Breast epithelium (tissue), 3 donors: ENCODE measurements around the gene GRM1.

Experiments
- CTCF ChIP-seq, 3 donors: fragments of 450-650 bp; IDR thresholded peaks; one replicate each; pipeline ENCODE4 v1.5.1; 2016 to 2017; ENCODE audit warnings: antibody characterized with exemption in 3 of 3, mild to moderate bottlenecking in 3 of 3, moderate library complexity in 3 of 3
- POLR2AphosphoS5 ChIP-seq, 3 donors: sonication (generic); formaldehyde crosslinking; IDR thresholded peaks; one replicate each; pipeline ENCODE4 v1.6.1; 2017; ENCODE audit warnings: antibody characterized with exemption in 3 of 3

GRCh38 chr6:146311079-146311478 is 282.2 kb downstream of the GRM1 start:
- TF ChIP-seq CTCF (IDR thresholded peaks at IDR 0.05): no peak
- TF ChIP-seq POLR2AphosphoS5 (IDR thresholded peaks at IDR 0.05): no peak
